Epithelial cell of proximal tubule (primary cell): ENCODE measurements around the gene IL1RAPL2. TPM values are rescaled to one million over a fixed set of nuclear protein-coding genes. Genes with fewer than 3 reads are reported as not detected.

ENCODE experiments used
- DNase-seq: peaks from one replicate; pipeline ENCODE4 v3.0.0-alpha.2; 2011; ENCODE audit warnings: low read depth
- H3K4me3 ChIP-seq: 2 replicates; pipeline ENCODE4 v1.5.1; 2011; ENCODE audit warnings: low read depth, mild to moderate bottlenecking, low read length
- total RNA-seq: library from RNA; depleted of rRNA; stranded (reverse); fragments of >200 nt; gene quantifications from 2 replicates; pipeline ENCODE4 v1.2.3, GENCODE V29; 2015
- TF ChIP-seq, protein P1 (sequence below): conservative IDR thresholded peaks from 2 replicates; pipeline ENCODE4 v1.5.1; 2012; ENCODE audit warnings: low read depth, mild to moderate bottlenecking, low read length

Gene IL1RAPL2
- total RNA-seq, 1 donor from 2014 or later = not detected

DNA sequence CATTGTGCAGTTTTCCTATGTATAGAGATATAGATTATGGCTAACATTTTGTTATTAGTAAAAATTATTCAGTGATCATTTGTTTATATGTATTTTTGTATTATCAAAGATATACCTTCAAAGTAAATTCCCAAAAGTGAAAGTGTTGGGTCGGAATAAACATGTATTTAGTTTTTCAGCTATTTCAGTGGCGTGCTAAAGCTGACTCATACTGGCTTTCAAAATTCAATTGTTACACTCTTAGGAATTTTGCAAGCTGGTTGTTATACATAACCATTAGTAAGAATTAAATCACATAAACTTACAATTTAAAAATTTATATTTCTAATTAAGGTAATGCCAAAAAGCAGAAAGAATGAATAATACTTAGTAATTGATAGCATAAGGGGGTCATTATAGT is 968.0 kb downstream of the IL1RAPL2 start:
- TF ChIP-seq, protein P1, sequence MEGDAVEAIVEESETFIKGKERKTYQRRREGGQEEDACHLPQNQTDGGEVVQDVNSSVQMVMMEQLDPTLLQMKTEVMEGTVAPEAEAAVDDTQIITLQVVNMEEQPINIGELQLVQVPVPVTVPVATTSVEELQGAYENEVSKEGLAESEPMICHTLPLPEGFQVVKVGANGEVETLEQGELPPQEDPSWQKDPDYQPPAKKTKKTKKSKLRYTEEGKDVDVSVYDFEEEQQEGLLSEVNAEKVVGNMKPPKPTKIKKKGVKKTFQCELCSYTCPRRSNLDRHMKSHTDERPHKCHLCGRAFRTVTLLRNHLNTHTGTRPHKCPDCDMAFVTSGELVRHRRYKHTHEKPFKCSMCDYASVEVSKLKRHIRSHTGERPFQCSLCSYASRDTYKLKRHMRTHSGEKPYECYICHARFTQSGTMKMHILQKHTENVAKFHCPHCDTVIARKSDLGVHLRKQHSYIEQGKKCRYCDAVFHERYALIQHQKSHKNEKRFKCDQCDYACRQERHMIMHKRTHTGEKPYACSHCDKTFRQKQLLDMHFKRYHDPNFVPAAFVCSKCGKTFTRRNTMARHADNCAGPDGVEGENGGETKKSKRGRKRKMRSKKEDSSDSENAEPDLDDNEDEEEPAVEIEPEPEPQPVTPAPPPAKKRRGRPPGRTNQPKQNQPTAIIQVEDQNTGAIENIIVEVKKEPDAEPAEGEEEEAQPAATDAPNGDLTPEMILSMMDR = no peak
- no peak overlapping the region for H3K4me3 ChIP-seq
- no peak for DNase-seq

DNA sequence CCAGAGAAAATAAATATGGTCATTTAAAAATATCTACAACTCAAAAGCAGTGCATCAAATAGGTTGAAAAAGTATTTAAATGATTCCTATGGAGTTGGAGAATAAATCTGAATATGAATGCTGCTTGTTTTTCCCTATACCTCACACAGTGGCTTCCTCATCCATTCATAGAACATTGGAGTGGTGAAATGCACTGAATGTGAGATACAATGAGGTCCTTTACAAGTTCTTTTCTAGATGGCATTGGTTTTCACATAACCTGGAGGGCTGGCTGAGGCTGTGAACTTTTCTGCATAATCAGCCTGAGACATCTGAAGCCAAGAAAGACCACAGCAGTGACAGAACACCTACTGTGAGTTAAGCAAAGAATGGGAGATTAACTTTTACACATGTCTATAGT is 977.3 kb downstream of the IL1RAPL2 start:
- TF ChIP-seq, protein P1 = no peak
- no peak overlapping the region for H3K4me3 ChIP-seq
- DNase-seq = no peak

DNA sequence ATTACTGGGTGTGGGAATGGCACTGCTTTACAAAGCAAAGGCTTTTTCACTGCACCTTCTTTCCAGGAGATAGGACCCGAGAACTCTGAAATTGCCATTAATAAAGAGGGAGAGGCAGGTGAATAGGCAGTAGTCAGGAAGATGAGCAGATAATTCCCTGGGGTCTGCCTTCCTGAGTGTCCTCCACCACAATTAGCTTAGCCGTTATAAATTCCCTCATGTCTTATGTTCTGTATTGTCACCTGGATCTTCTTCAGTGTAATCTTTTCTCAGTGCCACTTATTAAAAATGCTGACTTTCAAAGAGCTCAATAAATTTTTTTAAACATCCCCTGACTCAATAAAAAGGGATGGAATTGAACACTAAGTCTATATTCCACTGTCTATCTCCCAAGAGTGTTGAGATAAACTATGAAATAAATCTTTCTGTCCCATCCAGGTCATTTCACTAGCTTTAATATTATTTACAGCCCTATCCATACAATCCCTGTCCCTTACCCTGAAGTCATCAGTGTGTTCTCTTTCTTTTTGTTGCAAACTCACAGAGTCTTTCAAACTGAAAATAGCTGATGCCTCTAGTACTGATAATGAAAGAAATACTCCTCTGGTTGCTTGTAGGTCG is 984.2 kb downstream of the IL1RAPL2 start:
- TF ChIP-seq, protein P1 = no peak
- no peak for DNase-seq
- no peak overlapping the region for H3K4me3 ChIP-seq

DNA sequence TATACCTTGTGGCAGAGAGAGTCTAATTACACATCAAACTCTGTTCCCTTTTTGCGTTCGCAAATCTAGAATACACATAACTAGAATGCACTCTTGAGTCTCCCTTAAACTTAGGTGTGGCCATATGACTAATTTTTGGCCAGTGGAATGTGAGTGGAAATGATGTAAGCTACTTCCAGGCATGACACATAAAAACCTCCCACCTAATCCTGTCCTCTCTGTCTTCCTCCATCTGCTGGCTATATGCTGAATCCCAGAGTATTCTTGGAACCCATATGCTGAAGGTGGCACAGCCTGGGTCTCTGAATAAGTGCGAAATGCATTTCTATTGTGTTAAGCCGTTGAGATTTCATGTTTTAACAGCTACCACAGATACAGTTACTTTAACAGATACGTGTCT is 986.4 kb downstream of the IL1RAPL2 start:
- no peak for DNase-seq
- no peak overlapping the region for H3K4me3 ChIP-seq
- TF ChIP-seq, protein P1 = no peak

DNA sequence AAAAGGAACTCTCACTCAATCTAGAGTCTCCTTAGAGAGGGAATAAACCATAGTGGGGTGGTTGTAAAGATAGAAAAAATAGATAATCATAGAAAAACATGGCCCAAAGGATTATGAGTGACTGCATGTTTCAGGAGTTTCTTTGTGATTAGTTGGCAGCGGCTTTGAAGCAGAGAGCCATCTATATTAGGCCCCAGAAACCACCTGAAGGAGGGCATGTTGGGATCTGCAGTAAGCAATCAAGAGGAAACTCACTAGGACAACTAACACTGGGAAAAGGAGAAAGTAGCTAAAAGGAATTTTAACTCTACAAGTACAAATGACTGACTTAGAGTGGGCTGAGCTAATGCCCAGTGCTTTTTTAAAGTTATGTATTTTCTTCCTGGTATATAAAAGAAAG is 987.1 kb downstream of the IL1RAPL2 start:
- H3K4me3 ChIP-seq = no peak overlapping the region
- DNase-seq = no peak
- TF ChIP-seq, protein P1 = no peak

DNA sequence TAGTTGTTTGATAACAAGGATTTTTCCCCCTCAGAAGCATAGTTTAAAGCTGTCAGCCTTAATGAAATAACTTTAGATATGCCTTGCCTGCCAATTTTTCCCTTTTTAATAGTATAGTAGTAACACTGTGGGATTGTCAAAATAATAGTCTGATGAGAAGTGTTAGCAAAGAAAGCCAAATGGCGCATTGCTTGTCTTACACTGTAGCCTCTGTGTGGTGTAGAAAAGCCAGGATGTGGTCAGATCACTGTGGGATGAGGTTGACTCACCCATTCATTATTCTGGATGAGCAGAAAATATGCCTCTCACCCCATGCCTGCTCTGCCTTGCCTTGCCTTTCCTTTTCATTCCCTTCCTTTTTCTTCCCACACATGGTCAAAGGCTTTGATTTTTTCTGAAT is 998.5 kb downstream of the IL1RAPL2 start:
- peak; percentile 4 for DNase-seq
- H3K4me3 ChIP-seq = no peak overlapping the region
- TF ChIP-seq, protein P1 = no peak

DNA sequence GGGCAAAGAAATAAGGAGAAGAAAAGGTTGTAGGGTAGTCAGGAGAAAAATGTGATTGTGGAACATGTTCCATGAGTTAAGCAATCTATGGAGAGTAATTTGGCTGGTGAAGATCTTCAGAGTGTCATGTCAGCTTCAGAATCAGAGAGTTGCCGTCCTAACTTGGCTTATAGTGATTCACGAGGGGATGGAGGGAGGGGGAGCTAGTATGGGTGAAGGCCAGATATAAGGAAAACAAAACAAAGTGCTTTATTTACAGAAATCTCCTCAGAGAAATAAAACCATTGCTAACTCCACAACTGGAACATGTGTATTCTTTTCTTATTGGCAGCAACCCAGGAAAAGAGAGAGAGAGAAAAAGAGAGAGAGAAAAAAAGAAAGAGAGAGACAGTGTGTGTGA is 999.9 kb downstream of the IL1RAPL2 start:
- H3K4me3 ChIP-seq = no peak overlapping the region
- TF ChIP-seq, protein P1 = no peak
- DNase-seq = no peak
